Hematopoietic multipotent progenitor cell treated with erythropoietin and hydrocortisone succinate and interleukin-3 and kit ligand, for 6 days (in vitro differentiated cells): ENCODE measurements around the gene VAX1.
"Not testable (repeated sequence)": the region's sequence is repeated elsewhere in the genome, so short reads cannot be mapped to it uniquely, and the experiment has no call there.

Experiments
- DNase-seq: peaks from one replicate; pipeline ENCODE4 v3.0.0-alpha.2; 2015

VAX1 gene, protein sequence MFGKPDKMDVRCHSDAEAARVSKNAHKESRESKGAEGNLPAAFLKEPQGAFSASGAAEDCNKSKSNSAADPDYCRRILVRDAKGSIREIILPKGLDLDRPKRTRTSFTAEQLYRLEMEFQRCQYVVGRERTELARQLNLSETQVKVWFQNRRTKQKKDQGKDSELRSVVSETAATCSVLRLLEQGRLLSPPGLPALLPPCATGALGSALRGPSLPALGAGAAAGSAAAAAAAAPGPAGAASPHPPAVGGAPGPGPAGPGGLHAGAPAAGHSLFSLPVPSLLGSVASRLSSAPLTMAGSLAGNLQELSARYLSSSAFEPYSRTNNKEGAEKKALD

DNA sequence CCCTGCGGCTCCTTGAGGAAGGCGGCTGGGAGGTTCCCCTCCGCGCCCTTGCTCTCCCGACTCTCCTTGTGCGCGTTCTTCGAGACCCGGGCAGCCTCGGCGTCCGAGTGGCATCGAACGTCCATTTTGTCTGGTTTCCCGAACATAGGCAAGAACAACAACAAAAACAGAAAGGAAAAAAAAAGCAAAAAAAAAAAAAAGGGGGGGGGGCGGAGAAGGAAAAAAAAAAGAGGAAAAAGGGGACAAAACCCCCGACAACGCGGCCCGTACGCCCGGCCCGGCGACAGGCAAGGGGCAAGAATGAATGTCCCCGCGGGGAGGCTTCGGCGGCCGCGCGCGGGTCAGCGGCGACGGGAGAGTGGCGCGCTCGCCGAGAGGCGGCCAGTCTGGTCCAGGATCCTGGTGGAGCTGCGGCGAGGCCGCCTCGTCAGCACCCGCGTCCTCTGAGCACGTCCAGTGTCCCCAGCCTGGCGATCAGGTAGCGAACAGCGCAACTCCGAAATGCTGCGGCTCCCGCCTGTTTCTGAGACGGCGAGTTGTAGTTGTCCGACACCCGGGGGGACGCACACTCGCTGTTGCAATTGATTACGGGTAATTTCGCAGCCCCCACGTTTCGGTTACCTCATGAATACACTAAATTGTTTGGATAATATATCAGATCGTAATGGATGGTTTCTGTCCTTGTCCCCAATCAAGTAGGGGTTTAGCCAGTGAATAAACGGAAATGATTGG lies at the start of gene VAX1:
Gene VAX1 (minus strand): TSS at position 360 of the 732 bp plus-strand sequence. CDS start 214 bp downstream, at position 146.
- DNase-seq: no peak

DNA sequence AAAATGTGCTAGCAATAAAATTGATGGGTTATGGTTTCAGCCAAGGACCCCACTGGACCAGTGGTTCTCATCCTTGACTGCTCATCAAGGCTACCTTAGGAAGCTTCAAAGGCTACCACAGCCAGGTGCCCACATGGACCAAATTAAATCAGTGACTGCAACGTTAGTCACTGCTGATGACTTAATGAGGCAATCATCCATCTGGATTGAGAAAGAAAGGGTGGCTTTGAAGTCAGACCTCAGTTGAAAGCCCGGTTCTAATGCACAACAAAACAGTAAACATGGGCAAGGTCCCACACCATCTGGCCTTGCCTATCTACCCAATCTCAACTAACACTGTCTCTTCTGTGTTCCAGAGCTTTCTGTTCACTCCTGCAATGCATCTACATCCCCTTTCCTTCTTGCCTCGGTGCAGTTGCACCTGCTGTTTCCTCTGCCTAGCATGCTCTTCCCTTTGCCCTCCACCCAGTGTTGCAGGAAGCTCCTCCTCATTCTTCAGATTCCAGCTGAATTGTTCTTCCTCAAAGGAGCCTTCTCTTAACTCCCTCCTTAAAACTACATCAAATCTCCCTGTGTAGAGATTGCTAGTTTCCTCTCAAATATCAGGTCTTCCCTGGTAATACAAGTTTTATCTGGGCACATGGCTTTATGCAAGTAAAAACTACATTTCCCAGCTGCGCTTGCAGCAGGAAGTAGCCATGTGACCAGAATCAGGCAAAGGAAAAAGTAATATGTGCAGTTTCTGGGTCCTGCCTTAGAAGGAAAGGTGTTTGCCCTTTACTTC lies 49.0 kb upstream of the VAX1 start:
- peak; percentile 31 for DNase-seq

DNA sequence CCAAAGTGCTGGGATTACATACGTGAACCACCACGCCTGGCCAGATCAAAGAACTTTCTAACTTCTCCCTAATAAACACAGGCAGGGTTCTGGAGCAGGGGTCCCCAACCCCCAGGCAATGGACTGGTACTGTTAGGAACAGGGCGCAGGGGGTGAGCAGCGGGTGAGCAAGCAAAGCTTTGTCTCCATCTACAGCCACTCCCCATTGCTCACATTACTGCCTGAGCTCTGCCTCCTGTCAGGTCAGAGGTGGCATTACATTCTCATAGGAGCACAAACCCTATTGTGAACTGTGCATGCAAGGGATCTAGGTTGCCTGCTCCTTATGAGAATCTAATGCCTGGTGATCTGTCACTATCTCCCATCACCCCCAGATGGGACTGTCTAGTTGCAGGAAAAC lies 47.7 kb upstream of the VAX1 start:
- not testable (repeated sequence) for DNase-seq

DNA sequence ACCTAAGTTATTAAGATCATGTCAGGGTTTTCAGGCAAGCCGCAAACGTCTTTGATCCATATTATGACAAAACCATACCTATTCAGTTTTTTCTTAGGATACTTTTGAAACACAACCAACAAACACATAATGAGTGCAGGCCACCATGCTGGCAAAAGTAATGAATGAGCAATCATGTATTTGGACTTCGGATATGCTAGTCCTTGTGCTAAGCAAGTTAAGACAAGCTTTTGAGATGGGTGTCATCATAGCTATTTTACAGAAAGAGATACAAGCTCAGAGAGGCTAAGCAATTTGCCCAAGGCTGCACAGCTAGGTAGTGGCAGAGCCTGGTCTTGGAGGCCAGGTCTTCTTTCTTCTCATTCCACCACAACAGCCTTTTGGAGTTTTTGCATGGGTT lies 46.8 kb upstream of the VAX1 start:
- DNase-seq: no peak

DNA sequence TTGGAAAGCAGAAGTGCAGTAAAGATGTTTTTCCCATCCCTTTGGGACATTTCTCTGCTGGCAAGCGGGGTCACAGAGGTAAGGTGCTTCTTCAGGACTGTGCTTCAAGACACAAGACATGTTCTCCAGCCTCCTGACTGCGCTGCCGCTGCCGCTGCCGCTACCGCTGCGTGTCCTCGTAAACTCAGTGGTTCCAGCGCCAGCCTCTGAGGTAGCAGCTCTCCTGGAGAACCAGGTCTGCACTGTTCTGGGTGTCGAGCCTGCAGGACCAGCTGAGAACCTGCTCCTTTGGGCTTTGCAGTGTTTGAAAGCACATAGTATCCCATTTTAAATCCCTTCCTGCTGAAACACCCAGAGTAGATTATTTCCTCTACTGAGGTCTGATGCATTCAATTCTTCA lies 46.2 kb upstream of the VAX1 start:
- no peak for DNase-seq

DNA sequence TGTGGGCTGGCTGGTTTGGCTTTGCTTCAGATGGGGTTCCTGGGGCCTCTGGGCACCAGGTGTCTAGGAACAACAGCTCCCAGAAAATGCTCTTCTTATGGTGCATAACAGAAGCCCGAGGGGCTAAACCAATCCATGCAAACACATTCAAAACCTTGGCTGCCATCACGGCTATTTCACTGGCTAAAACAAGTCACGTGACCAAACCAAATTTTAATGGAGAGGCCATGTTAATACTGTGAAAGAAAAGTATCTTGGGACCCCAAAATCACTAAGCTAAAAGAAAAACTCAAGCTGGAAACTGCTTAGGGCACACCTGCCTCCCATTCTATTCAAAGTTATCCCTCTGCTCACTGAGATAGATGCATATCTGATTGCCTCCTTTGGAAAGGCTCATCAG lies 40.1 kb upstream of the VAX1 start:
- DNase-seq: no peak

DNA sequence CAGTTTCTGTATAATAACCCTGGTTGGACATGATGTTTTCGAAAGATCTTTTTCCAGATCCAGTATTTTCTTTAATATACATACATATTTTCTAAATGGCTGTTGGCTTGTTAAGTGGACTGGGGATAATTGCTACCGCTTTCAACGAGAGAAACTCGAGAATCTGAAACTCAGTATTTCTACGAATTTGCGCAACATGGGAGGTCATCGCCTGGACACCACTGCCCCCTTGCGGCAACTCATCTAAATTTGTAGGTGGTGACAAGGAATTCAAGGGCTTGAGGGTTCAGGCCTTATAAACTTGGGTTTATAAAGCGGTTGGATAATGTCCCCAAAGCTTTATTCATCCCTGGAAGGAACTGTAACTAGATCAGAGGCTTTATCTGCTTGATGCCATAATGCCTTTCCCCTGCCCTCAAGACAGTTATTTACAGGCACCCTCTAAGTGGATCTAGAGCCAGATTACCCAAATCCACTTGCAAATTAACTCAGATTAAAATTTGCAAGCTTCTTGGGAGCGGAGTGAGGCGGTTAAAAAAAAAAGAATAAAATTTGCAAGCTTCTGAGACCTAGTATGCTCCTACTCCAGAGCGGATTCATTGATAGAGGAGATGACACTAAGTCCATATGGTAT lies 37.9 kb upstream of the VAX1 start:
- DNase-seq: peak; percentile 91

DNA sequence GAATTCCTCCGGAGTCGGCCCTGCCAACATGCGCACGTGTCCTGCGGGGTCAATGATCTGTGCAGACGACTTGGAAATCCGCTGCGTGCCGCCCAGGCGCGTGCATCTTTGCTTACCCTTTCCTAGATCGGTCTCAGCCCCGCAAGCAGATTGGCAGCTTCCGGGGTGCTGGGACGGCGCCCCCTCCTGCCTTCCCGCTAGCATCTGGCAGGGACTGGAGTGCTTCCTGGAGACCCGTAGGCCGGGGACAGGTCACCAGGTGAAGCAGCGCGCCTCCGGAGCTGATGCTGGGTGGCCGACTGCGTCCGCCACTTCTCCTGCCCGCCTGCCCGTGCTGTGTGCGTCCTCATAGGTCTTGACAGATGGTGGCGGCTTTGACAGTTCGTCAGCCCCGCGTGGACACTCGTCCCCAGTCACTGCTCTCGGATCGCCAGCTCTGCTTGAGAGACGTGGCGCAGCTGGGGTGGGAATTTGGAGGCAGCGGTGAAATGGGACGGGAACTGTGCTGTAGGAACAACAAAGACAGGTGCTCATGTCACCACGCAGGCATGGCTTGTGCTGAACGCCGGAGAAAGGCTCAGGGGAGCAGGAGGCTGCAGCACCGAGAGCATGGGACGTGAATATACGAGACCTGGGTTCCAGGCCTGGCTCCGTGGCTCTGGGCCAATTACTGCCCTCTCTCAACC lies 37.3 kb upstream of the VAX1 start:
- DNase-seq: peak; percentile 31

DNA sequence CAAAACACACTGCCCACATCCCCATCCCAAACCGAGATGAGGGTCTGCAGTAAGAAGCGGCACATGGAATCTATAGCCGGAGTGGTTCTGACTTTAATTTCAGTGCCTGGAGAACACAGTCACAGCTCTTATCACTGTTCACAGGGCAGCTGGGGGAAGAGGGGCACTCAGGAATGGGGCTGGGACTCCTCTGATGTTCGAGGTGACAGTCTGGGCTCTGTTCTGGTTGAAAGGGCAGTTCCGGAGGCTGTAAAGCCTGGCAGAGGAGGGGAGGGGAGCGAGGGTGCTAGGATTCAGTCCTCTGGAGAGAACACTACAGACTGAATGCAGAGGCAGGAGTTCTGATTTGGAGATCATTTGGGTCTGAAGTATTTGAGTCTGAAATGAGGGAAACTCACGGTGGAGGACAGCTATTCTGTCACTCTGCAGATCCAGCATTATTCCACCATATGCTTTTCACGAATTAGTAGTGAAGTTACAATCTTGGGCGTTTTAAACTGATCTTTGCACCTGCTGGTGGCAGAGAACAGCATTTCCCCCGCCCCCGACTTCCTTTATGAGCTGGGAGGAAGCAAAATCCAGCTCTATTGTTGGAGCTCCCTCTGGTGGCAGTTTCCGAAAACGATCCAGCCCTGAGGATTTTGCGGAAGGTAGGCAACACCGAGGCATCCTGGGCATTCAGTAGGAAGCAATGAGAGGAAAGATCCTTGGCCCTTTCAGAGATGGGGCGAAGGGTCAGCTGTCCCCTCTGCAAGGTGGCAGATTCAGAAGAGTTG lies 36.6 kb upstream of the VAX1 start:
- DNase-seq: peak; percentile 90

DNA sequence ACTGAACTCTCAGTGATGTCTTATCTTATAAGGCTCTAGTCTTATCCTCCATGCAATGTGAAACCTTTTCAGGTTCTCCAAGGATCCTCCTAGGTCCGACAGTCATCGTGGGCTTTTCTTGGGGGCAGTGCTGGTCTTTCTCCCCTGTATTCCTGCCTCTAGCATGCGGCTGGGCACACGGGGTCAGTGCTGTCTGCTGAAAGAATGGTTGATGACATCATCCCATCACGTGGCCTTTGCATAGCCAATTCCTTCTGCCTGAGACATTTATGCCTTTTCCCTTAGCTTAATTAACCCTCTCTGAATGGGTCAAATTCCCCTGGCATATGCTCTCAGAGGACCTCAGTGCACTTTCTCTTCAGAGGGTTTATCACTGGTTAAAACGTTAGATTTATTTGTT lies 32.2 kb upstream of the VAX1 start:
- no peak for DNase-seq

DNA sequence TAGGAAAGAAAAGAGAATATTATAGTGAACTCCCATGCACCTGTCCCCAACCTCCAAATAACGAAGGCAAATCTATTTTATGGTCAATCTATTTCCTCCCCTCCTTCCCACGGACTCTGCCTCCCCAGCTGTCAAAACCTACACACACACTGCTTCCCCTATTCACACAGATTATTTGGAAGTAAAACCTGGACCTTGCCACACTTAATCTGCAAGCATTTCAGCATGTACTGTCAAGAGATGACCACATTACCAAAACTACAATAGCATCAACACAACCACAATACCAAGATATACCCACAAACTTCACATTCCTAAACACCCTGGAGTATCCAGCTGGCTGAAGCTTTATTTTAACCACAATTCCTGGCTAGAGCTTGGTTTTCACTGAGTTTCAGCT lies 31.4 kb upstream of the VAX1 start:
- no peak for DNase-seq

DNA sequence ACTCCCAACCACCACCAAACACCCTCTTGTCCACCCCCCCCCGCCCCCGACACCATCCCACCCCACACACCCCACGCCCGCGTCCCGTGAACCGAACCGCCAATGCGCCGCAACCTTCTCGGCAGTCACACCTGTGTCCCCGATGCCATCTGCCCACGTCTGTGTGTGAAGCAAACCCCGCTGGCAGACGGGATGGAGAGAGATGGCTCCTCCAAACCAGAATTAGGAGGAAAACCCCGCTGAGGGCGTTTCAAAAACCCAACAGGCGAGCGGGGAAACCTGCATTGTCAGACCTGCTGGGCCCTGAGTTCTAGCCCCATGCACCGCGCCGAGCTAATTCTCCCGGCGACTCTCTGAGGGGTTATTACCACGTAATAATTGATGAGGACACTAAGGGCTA lies 30.7 kb upstream of the VAX1 start:
- DNase-seq: no peak

DNA sequence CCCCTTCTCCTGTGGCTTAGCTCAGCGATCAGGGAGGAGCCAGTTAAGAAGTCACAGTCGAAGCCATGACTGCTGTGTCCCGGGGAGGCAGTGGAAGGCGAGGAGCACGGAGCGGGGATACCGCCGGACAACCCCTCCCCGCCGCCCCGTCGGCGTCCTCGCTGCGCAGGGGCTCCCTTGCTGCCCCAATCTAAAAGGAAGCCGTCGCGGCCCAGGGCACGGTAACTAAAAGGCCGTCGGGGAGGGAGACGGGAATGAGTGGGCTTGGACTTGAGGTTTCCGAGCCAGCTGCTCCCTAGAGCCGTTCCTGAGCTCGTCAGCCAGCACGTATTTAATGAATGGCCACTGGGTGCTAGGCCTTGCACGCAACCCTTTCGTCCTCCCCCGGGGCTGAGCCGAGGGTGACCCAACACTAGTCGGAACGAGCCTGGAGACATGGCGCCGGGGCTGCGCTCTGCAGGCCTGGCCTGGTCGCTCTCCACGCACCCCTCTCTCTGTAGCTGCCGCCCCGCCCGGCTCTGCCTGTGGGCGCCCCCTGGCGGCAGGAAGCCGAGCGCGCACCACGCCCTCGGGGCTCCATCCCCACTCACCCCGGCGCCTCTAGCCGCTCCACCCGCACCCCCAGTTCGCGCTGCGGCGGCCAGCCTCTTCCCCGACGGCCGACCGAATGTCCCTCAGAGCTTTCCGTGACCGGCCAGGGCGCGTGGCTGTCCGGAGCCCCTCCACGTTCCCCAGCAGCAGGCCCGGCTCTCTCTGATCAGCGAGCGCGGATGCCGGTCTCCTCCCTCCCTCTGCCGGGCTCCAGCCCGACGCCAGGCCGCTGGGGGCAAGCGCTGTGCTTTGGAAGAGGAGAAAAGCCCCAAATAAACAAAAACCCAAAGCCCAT lies 30.0 kb upstream of the VAX1 start:
- peak; percentile 74 for DNase-seq

DNA sequence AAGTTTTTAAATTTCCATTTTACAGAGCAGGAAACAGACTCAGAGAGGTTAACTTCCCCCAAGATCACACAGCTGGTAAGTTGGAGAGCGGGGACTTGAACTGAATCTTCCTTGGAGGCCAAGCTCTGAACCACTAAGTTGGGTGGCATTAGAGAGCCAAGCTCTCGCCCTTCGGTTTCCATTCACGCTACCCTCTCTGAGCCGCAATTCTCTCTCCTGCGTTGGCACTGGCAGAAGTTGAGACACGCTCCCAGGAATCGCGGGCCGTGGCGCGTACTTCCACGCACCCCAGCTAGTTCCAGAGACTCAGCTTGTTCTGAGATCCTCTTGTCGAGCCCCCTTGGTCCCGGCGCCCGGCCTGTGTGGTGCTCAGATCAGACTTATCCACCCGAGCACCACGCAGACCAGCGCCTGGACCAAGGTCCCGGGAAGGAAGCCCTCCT lies 29.3 kb upstream of the VAX1 start:
- DNase-seq: no peak

DNA sequence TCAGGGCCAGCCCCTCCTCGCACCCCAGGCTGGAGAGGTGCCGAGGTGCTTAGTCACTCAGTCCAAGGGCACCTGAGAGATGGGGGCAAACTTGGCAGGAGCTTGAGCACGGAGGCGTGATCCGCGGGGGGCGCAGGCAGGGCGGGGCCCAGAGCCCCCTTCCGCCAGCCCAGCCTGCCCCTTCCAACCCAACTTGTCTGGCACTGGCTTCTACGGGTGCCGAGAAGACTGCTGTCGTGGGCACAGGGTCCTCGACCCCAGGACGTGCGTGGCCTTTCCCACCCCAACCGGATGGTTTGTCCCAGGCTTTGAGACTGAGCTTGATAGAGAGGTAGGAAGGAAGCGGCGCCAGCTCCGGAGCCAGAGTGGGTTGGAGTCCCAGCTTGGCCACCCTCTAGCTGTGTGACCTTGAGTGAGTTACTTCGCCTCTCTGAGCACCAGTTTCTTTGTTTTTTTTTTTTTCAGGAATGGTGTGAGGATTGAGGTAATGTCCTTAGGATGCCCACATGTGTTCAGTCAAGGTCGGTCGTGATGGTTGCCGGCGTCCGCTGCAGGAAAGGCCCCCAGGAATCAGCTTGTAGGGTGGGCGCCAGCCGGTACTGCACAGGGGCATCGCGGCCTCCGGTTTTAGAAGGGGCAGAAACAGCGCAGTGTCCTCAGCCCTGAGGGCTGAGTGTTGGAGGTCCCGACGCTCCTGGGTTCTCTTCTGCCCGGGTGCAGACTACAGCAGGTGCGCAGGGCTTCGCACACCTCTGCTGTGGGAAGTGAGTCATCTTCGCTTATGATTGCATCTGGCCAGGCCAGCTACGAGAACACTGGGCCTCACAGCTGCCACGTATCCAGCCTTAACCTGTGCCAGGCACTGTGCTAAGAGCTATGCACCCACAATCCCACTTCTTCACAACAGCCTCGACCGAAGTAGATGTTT lies 28.6 kb upstream of the VAX1 start:
- no peak for DNase-seq

DNA sequence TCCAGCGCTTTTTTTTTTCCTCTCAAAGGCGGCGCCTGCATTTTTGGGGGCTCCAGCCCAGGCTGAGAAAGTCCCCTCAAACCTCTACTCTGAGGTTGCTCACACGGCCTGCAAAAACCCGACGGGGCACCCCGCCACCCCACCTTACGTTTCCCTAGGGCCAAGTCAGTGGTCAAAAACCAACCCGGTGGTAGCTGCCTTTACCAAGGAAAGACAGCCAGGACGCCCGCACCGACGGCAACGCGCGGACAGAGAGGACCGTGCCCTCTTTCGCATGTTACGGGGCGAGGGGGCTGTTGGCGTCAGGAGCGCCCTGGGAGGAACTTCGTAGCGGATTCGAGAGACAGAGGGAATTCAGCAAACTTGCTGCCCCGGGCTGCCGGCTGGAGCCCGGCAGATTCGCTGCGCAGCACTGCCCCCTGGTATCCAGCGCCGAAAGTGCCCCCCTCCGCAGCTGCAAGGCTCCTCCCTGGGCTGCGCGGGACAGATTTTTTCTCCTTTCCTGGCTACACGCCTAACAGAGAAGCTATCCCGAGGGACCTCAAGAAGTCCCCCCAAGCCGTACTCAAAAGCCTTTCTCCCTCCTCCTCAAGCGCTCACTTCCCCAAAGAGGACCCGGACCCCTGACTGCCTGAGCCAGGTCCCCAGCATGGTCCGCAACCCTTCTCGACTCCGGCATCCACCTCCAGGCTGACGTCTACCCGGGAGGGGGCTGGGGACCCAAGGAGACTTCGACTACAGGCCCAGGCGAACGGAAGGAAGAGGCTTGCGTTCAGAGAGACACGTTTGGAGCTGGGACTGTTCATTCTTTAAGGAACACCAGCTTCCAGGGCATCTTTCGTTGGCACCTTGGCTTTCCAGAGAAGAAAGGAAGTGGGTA lies 27.7 kb upstream of the VAX1 start:
- DNase-seq: peak; percentile 71

DNA sequence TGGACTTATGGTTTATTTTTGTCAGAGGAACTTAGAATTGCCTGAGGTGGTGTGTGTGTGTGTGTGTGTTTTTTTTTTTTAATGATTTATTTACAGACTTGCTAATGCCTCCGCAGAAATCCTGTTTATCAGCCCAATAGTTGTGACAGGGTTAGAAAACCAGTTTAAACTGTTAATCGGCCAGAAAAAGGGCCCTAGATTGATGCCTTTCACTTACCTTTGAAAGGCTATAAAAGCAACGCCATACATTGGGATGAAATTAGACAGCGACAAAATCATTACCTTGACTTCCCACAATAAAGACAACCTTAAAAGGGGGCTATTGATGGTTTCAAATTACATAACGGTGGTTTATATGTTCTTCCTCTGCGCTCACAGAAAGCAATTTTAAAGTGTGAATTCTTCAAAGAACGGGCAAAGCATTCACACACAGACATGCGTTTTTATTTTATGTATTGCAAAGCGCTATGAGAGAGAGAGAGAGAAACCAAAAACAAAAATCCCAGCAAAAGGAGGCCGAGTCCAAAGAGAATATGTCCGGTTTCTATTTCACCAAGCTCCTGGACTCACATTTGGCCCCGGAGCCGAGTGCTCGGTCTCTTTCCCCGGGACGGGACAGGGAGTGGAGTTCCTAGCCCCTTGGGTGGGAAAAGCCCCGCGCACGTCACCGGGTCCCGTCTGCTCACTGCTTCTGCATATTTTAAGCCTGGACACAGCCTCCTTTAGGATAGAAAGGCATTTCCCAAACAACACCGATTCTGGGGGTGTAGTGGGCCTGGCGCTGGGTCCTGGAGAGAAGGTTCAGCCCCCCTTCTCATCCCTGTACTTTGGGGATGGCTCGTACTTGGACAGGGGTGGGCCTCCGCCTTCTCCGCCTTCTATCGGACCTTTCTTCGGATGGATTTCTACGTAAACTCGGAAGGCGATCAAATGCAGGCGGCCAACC lies 26.8 kb upstream of the VAX1 start:
- DNase-seq: no peak
